GM10248 (cell line): ENCODE data around the gene KCNN1.
A peak's percentile ranks its signal among the peaks of the same experiment; 100 is the strongest.

Source experiments
- CTCF ChIA-PET: fragments of 300-600 bp; sonication (Branson Sonifier 250); formaldehyde crosslinking; extraction: SDS; loops from one replicate; lab custom pipeline; 2021; ENCODE audit warnings: antibody characterized with exemption; lab: Yijun Ruan, JAX
- POLR2A ChIA-PET: fragments of 350-650 bp; sonication (Branson Sonifier 250); formaldehyde crosslinking; extraction: SDS; loops from one replicate; lab custom pipeline; 2020; ENCODE audit warnings: antibody characterized with exemption; lab: Yijun Ruan, JAX
- DNase-seq: peaks from one replicate; pipeline ENCODE4 v3.0.0; 2012; ENCODE audit errors: extremely low spot score
- TF ChIP-seq, protein P1 (sequence below): IDR thresholded peaks from 2 replicates; pipeline ENCODE4 v1.5.1; 2012; ENCODE audit warnings: mild to moderate bottlenecking, low read depth; ENCODE audit errors: extremely low read depth, missing control alignments, control extremely low read depth

The KCNN1 gene

DNA sequence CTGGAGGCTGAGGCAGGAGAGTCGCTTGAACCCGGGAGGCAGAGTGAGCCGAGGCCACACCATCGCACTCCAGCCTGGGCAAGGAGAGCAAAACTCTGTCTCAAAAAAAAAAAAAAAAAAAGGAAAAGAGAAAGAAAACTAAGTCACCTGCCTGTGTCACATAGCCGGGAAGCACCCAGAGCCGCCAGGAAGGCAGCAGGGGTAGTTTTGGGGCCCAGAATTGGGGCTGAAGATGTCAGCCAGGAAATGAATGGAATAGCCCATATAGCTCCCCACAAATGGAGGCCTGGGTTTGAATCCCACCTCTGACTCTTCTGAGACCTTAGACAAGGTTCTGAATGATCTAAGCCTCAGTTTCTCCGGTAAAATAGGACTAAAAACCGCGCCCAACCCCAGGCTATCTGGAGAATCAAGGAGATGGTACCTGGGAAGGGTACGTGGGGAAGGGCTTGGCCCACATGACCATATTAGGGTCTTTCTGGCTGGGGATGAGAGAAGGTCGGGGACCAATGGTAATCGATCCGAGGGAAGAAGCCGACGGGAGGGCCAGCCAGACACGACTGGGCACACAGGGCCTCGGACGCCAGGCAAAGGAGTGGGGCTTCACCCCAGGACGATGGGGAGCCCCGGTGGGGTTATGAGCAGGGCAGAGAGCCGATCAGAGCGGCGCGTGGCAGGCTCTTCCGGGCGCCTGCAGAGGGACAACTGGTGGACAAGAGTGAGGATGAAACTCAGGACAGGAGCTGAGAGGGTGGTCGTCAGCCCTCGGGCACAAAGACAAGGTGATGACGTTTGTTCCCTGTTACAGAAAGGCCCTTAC lies 19.7 kb upstream of the KCNN1 start:
- TF ChIP-seq, protein P1, sequence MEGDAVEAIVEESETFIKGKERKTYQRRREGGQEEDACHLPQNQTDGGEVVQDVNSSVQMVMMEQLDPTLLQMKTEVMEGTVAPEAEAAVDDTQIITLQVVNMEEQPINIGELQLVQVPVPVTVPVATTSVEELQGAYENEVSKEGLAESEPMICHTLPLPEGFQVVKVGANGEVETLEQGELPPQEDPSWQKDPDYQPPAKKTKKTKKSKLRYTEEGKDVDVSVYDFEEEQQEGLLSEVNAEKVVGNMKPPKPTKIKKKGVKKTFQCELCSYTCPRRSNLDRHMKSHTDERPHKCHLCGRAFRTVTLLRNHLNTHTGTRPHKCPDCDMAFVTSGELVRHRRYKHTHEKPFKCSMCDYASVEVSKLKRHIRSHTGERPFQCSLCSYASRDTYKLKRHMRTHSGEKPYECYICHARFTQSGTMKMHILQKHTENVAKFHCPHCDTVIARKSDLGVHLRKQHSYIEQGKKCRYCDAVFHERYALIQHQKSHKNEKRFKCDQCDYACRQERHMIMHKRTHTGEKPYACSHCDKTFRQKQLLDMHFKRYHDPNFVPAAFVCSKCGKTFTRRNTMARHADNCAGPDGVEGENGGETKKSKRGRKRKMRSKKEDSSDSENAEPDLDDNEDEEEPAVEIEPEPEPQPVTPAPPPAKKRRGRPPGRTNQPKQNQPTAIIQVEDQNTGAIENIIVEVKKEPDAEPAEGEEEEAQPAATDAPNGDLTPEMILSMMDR = no peak
- peak; percentile 73 for DNase-seq
- ChIA-PET POLR2A (interaction anchor here (0.7 kb wide), 1 partner anchor 88 kb away, joined by 3 read pairs; no protein-coding TSS in a partner anchor), CTCF (interaction anchor here (1.0 to 6.4 kb wide), 9 partner anchors 10 to 98 kb away, joined by 3 to 110 read pairs (median 4); partner anchors contain the start of genes CCDC124 and RPL18A)

DNA sequence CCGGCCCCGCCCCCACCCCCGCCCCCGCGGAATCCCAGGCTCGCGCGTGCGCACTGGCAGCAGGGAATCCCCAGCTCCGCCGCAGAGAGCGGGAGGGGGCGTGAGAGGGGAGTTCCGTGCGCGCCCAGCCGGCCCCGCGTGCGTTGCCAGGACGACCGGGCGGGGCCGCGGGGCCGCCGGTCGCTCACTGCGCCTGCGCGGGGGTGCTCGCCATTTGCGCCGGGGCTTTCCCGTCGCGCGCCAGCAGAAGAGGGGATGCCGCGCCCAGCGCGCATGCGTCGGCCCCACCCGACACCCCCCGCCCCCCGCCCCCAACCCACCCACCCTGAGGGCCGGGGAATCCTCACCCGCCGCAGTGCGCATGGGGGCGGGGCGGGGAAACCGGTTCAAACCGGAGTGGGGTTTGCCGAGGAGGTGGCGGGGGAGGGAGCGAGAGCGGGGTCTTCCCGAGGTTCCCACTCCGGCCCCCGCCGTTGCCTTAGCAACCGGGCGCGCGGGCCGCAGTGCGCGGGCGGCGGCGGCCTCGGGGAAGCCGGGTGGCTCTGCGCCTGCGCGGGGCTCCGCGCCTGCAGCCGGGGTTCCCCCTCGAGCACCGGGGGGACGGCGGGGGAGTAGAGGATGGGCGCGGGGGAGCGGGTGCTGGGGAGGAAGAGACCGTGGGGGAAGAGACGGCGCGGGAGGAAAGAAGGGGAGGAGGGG lies 18.9 kb upstream of the KCNN1 start:
- CTCF ChIA-PET = interaction anchor here (1.0 to 6.4 kb wide), 6 partner anchors 10 to 89 kb away, joined by 3 to 110 read pairs (median 17); partner anchors contain the start of genes CCDC124 and RPL18A
- DNase-seq = peak; percentile 99
- POLR2A ChIA-PET = no interaction called here
- TF ChIP-seq, protein P1 = no peak

DNA sequence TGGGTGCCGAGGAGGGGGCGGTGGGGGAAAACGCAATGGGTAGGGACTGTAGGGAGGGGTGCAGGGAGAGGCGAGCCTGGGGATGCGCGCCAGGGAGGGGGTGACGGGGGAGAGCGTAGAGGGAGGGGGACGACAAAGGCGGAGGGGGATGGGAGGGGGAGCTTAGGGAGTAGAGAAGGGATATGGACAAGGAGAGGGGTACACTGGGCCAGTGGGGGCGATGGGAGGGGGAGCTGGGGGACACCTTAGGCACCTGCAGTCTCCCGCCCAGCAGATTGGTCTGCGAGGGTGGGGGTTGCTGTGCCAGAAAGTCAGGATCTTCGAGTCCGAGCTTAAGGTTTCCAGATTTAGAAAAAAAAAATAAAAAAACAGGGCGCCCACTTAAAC lies 18.4 kb upstream of the KCNN1 start:
- POLR2A ChIA-PET = interaction anchor here (1.0 kb wide), 1 partner anchor 9 kb away, joined by 3 read pairs; no protein-coding TSS in a partner anchor
- DNase-seq = no peak
- CTCF ChIA-PET = interaction anchor here (4.6 kb wide), 1 partner anchor 11 kb away, joined by 39 read pairs; no protein-coding TSS in a partner anchor
- TF ChIP-seq, protein P1 = no peak

DNA sequence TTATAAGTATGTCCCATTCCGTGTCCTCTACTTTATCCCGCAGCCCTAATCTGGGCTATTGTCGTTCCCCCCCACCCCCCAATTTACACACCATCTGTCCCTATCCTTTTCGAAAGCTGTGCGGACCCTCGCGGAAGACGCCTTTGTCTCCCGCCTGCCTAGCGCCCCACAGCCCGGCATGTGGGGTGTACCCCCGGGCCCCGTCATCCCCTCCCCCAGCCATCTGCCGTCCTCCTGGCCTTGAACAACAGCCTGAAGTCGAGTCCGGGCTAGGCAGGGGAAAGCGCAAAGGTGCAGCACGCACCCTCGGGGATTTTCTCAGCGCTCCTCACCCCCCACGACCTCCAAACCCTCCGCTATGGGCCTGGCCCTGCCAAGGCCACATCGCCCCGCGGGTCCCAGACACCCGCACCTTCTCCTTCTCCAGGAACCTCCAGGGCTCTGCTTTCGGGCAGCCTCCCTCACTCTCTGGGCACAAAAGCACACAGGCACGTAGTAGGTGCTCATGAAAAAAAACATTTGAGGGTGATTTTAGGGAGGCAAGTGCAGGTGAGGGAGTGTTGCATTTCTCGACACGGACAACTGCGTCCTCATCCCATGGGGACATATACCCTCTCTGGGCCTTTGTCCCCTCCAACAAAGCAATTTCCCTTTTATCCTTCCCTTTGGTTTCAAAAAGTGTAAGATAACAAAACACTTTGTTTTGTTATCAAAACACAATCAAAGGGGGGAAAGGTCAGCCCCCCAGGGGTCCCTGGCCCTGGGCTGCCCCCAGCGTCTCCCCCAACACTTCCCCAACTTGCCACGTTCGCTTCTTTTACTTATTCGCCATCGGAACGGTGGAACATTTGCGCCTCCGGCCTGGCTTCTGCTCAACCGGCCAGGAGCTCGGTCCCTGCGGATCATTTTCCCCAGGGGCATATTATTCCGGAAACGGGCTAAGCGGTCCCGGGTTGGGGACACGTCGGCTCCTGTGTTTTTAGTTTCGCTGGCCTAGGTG lies 17.7 kb upstream of the KCNN1 start:
- TF ChIP-seq, protein P1 = no peak
- ChIA-PET POLR2A (interaction anchor here (0.5 to 1.1 kb wide), 4 partner anchors 9 to 100 kb away, joined by 3 to 5 read pairs (median 4); no protein-coding TSS in a partner anchor), CTCF (interaction anchor here (0.7 to 4.6 kb wide), 4 partner anchors 12 to 93 kb away, joined by 3 to 39 read pairs (median 7); partner anchors contain the start of gene RPL18A)
- DNase-seq = no peak

DNA sequence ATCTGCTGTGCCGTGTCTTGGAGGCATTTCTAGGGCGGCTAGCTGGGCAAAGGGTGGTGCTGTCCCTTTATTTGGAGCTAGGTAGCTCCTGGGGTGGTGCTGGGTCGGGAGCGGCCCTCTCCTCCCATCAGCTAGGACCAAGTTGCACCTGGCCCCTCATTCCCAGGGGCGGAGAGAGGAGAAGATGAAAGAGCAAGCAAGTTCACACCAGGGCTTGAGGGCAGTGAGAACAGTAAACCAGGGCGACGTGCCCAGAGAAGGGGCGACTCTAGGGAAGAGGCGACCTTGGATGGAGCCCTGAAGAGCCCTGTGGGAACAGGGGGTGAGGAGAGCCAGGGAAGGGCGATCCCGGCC lies 17.0 kb upstream of the KCNN1 start:
- TF ChIP-seq, protein P1 = no peak
- ChIA-PET POLR2A (interaction anchor here (0.5 to 1.1 kb wide), 4 partner anchors 14 to 328 kb away, joined by 4 to 5 read pairs (median 4); no protein-coding TSS in a partner anchor), CTCF (interaction anchor here (0.7 to 2.6 kb wide), 3 partner anchors 47 to 94 kb away, joined by 3 to 11 read pairs (median 3); partner anchors contain the start of gene RPL18A)
- no peak for DNase-seq
